ENCODE measurements around the gene GPR35. TPM values are rescaled to one million over a fixed set of nuclear protein-coding genes. Genes with fewer than 3 reads are reported as not detected.

GPR35 gene
- total RNA-seq, 1 donor from 2014 or later, result not detected

DNA sequence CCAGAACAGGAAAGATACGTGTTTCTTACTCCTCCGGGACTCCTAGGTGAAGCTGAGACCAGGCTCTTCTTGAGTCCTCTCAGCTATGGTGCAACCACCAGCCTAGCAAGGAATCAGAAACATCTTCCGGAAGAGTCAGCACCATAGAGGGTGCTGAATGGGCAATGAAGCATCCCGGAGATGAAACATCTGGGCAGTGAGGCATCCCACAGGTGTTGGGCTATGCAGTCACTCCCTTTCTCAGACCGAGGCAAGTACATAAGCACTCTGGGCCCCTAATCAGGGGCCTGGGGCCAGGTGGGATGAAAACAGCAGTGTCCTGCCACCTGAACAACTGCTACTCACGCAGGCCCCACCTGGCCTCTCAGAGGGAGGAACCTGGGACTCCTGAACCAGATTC lies 40.2 kb upstream of the GPR35 start:
- H3K4me3 ChIP-seq (ENCODE audit: low read depth, low read length), result peak overlapping the region; percentile 99
- no peak for DNase-seq (ENCODE audit: low read depth)
- no peak for TF ChIP-seq CTCF (conservative IDR thresholded peaks at IDR 0.05; ENCODE audit: low read depth, low read length)

- H3K4me3 ChIP-seq (ENCODE audit: low read depth, low read length), result peak overlapping the region; percentile 99
- no peak for DNase-seq (ENCODE audit: low read depth)
- TF ChIP-seq CTCF (conservative IDR thresholded peaks at IDR 0.05; ENCODE audit: low read depth, low read length), result no peak
These were observed 39.5 kb upstream of the GPR35 start for GRCh38 chr2:240585681-240586197.

GRCh38 chr2:240586198-240586918 lies 38.9 kb upstream of the GPR35 start, which contains the start of gene CAPN10:
TSS of gene CAPN10 (plus strand) at chr2:240586734. CDS start at chr2:240586912, 178 bp downstream.
- peak within 1 kb of the TSS; percentile 99 for H3K4me3 ChIP-seq (ENCODE audit: low read depth, low read length)
- TF ChIP-seq CTCF (conservative IDR thresholded peaks at IDR 0.05; ENCODE audit: low read depth, low read length), result no peak
- DNase-seq (ENCODE audit: low read depth), result no peak

GRCh38 chr2:240586919-240587800 lies 38.1 kb upstream of the GPR35 start:
- DNase-seq (ENCODE audit: low read depth), result no peak

GRCh38 chr2:240588006-240588655 lies 37.1 kb upstream of the GPR35 start:
- TF ChIP-seq CTCF (conservative IDR thresholded peaks at IDR 0.05; ENCODE audit: low read depth, low read length), result no peak
- DNase-seq (ENCODE audit: low read depth), result no peak
- H3K4me3 ChIP-seq (ENCODE audit: low read depth, low read length), result peak overlapping the region; percentile 99

More at GRCh38 chr2:240586919-240587800, 38.1 kb upstream of the GPR35 start:
- TF ChIP-seq CTCF (conservative IDR thresholded peaks at IDR 0.05; ENCODE audit: low read depth, low read length), result no peak
- peak overlapping the region; percentile 99 for H3K4me3 ChIP-seq (ENCODE audit: low read depth, low read length)

- H3K4me3 ChIP-seq (ENCODE audit: low read depth, low read length), result no peak overlapping the region
- no peak for TF ChIP-seq CTCF (conservative IDR thresholded peaks at IDR 0.05; ENCODE audit: low read depth, low read length)
- no peak for DNase-seq (ENCODE audit: low read depth)
These were observed 36.6 kb upstream of the GPR35 start for GRCh38 chr2:240588669-240589068.

Data from epithelial cell of proximal tubule (primary cell).